ENCODE measurements around the gene HORMAD2. TPM values are rescaled to one million over a fixed set of nuclear protein-coding genes. Genes with fewer than 3 reads are reported as not detected.

The HORMAD2 gene
- polyA plus RNA-seq, 1 of the 3 experiments (the other 2 are of a cell fraction) = not detected

- POLR2A ChIA-PET = no interaction called here
- no peak for DNase-seq
- no peak overlapping the region for H3K4me3 ChIP-seq (ENCODE audit: low read depth in 2 of 2, low read length in 1 of 2)
- no peaks in the 10 kb centered on the region for H3K79me2 ChIP-seq (ENCODE audit: insufficient read depth)
- peaks cover 10% of the 10 kb centered on the region for H3F3A ChIP-seq (replicated peaks; ENCODE audit: insufficient read depth)
- H2AFZ ChIP-seq (ENCODE audit: low read depth) = no peak overlapping the region
- no peak overlapping the region for H3K9ac ChIP-seq
- H4K20me1 ChIP-seq (ENCODE audit: insufficient read depth) = no peaks in the 10 kb centered on the region
- H3K27me3 ChIP-seq (ENCODE audit: insufficient read depth) = no peaks in the 10 kb centered on the region
- no peaks in the 10 kb centered on the region for H3K36me3 ChIP-seq (replicated peaks in 1 of 2; ENCODE audit: control insufficient read depth in 1 of 2, insufficient read depth in 2 of 2, low read length in 1 of 2)
- no peak overlapping the region for H3K4me2 ChIP-seq
- H3K4me1 ChIP-seq (ENCODE audit: control insufficient read depth in 1 of 2, insufficient read depth in 2 of 2, low read depth in 1 of 2, low read length in 1 of 2) = peaks cover 0 to 5% of the 10 kb centered on the region in 2 experiments; a peak in 2 of 4 replicates
- no peak overlapping the region for H3K27ac ChIP-seq (ENCODE audit: low read depth in 2 of 2, low read length in 1 of 2)
- no peaks in the 10 kb centered on the region for H3K9me3 ChIP-seq
- TF ChIP-seq SIN3A (IDR thresholded peaks at IDR 0.05; ENCODE audit: borderline replicate concordance, low read depth, low read length) = no peak
- CTCF ChIA-PET = interaction anchor here (0.6 to 1.1 kb wide), 4 partner anchors 9 to 70 kb away, joined by 3 to 5 read pairs (median 4); no protein-coding TSS in a partner anchor
- H3K9me2 ChIP-seq = no peaks in the 10 kb centered on the region
Observed at GRCh38 chr22:30185549-30185948, 105.3 kb downstream of the HORMAD2 start.

DNA sequence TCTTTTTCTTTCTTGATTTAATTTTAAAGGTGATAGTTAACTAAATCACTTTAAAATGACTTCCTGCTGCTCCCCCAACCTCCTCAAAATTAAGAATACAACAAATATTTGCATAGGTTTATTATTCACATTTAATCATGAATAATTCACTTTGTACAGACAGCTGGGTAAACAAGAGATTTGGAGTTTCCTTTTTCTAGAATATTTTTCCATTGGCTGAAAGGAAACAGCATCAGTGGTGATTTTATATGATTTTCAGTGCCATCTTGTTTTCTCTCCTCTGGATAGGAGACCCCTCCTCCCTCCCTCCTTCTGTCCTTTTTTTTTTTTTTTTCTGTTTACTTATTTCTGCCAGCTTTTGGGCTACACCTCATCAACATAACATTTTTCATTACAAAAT is 105.8 kb downstream of the HORMAD2 start:
- Histone ChIP-seq H3K27ac (ENCODE audit: low read depth in 2 of 2, low read length in 1 of 2) (no peak overlapping the region), H3K79me2 (ENCODE audit: insufficient read depth) (no peaks in the 10 kb centered on the region), H3K4me1 (ENCODE audit: control insufficient read depth in 1 of 2, insufficient read depth in 2 of 2, low read depth in 1 of 2, low read length in 1 of 2) (peaks cover 0 to 5% of the 10 kb centered on the region in 2 experiments; a peak in 2 of 4 replicates), H2AFZ (ENCODE audit: low read depth) (no peak overlapping the region), H3K36me3 (replicated peaks in 1 of 2; ENCODE audit: control insufficient read depth in 1 of 2, insufficient read depth in 2 of 2, low read length in 1 of 2) (no peaks in the 10 kb centered on the region), H3K9me3 (no peaks in the 10 kb centered on the region), H3K4me2 (no peak overlapping the region), H3K9ac (no peak overlapping the region), H4K20me1 (ENCODE audit: insufficient read depth) (no peaks in the 10 kb centered on the region), H3K9me2 (no peaks in the 10 kb centered on the region), H3K27me3 (ENCODE audit: insufficient read depth) (no peaks in the 10 kb centered on the region), H3F3A (replicated peaks; ENCODE audit: insufficient read depth) (peaks cover 10% of the 10 kb centered on the region), H3K4me3 (ENCODE audit: low read depth in 2 of 2, low read length in 1 of 2) (no peak overlapping the region)
- TF ChIP-seq FOSL2 (IDR thresholded peaks at IDR 0.05; ENCODE audit: borderline replicate concordance, low read depth) = no peak
- TF ChIP-seq, protein P1, sequence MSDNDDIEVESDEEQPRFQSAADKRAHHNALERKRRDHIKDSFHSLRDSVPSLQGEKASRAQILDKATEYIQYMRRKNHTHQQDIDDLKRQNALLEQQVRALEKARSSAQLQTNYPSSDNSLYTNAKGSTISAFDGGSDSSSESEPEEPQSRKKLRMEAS (IDR thresholded peaks at IDR 0.05; ENCODE audit: low read depth) = no peak
- TF ChIP-seq, protein P2, sequence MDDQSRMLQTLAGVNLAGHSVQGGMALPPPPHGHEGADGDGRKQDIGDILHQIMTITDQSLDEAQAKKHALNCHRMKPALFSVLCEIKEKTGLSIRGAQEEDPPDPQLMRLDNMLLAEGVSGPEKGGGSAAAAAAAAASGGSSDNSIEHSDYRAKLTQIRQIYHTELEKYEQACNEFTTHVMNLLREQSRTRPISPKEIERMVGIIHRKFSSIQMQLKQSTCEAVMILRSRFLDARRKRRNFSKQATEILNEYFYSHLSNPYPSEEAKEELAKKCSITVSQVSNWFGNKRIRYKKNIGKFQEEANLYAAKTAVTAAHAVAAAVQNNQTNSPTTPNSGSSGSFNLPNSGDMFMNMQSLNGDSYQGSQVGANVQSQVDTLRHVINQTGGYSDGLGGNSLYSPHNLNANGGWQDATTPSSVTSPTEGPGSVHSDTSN (IDR thresholded peaks at IDR 0.05) = no peak
- TF ChIP-seq TCF12 (IDR thresholded peaks at IDR 0.05) = no peak
- TF ChIP-seq, protein P3, sequence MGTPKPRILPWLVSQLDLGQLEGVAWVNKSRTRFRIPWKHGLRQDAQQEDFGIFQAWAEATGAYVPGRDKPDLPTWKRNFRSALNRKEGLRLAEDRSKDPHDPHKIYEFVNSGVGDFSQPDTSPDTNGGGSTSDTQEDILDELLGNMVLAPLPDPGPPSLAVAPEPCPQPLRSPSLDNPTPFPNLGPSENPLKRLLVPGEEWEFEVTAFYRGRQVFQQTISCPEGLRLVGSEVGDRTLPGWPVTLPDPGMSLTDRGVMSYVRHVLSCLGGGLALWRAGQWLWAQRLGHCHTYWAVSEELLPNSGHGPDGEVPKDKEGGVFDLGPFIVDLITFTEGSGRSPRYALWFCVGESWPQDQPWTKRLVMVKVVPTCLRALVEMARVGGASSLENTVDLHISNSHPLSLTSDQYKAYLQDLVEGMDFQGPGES (IDR thresholded peaks at IDR 0.05; ENCODE audit: low read depth, low read length) = no peak
- no peak for TF ChIP-seq JUND (IDR thresholded peaks at IDR 0.05)
- no peak for TF ChIP-seq GATA2 (CRISPR knock-in tag; IDR thresholded peaks at IDR 0.05)
- no peak for TF ChIP-seq CTCF (IDR thresholded peaks at IDR 0.05)
- TF ChIP-seq FOXM1 (IDR thresholded peaks at IDR 0.05; ENCODE audit: low read depth) = no peak
- no peak for DNase-seq
- ChIA-PET POLR2A (no interaction called here), CTCF (interaction anchor here (1.0 kb wide), 1 partner anchor 20 kb away, joined by 5 read pairs; no protein-coding TSS in a partner anchor)
